Adrenal gland (tissue), 12 donors: Measurements from ENCODE around the gene FARP1. TPM values are rescaled to one million over a fixed set of nuclear protein-coding genes. Genes with fewer than 3 reads are reported as not detected.

ENCODE experiments used
- DNase-seq, 7 donors: peaks; one replicate each; pipeline ENCODE4 v3.0.0-alpha.2; 2019 to 2020
- H3K27ac ChIP-seq, 5 donors: fragments of 200-600 bp; sonication (generic) in 4 of 5; 1 replicate in 3 of 5; 2 replicates in 2 of 5; pipeline versions ENCODE4 v1.5.1 to v1.8.0; 2016 to 2020; ENCODE audit warnings: mild to moderate bottlenecking in 1 of 5
- H3K27me3 ChIP-seq: fragments of 200-600 bp; 2 replicates; pipeline ENCODE4 v1.8.0; 2021
- H3K36me3 ChIP-seq, 2 donors: fragments of 200-600 bp; replicated peaks in 1 of 2; 1 replicate in 1 of 2; 2 replicates in 1 of 2; pipeline versions ENCODE4 v1.5.1 to v1.8.0; 2018 to 2022
- H3K4me1 ChIP-seq, 2 donors: fragments of 200-600 bp; replicated peaks in 1 of 2; 1 replicate in 1 of 2; 2 replicates in 1 of 2; pipeline versions ENCODE4 v1.5.1 to v1.8.0; 2018 to 2021
- H3K4me3 ChIP-seq, 4 donors: fragments of 200-600 bp; sonication (generic) in 3 of 4; one replicate each; pipeline ENCODE4 v1.5.1; 2016 to 2018
- H3K9me3 ChIP-seq, 3 donors: fragments of 200-600 bp; sonication (generic) in 1 of 3; replicated peaks in 1 of 3; 1 replicate in 2 of 3; 2 replicates in 1 of 3; pipeline versions ENCODE4 v1.5.1 to v1.8.0; 2016 to 2021
- CTCF ChIP-seq, 6 experiments: fragments of 450-650 bp in 4 of 6; fragments of 200-600 bp in 2 of 6; sonication (generic) in 1 of 6; IDR thresholded peaks; 1 replicate in 5 of 6; 2 replicates in 1 of 6; pipeline versions ENCODE4 v1.5.1 to v1.8.0; 2016 to 2021; ENCODE audit warnings: antibody characterized with exemption in 6 of 6, mild to moderate bottlenecking in 2 of 6, moderate library complexity in 1 of 6
- POLR2A ChIP-seq, 2 donors: fragments of 450-650 bp; IDR thresholded peaks; one replicate each; pipeline ENCODE4 v1.6.1; 2017; ENCODE audit warnings: antibody characterized with exemption in 2 of 2, mild to moderate bottlenecking in 2 of 2, moderate library complexity in 1 of 2
- WGBS, 4 donors: extraction: QIAGEN DNeasy Blood & Tissue Kit in 2 of 4; methylation state at CpG; one replicate each; pipeline versions ENCODE4 v1.1.5 to v1.1.7; 2013 to 2017; 5-methylcytosine and 5-hydroxymethylcytosine counted together
- intact Hi-C, 2 donors: fragments of 100-400 bp; cut with DNase I; formaldehyde crosslinking; loops; one replicate each; pipeline versions ENCODE4 v1.14.1 to v1.15.0; 2022 to 2023
- polyA plus RNA-seq, 3 donors: library from polyadenylated mRNA; stranded (reverse); fragments of 200-250 nt in 2 of 3; fragments of 350-450 nt in 1 of 3; fragmentation: Illumina TruSeq in 1 of 3; extraction: RNeasy Lipid Tissue Mini Kit (QIAGEN cat#74804) in 1 of 3; gene quantifications; one replicate each; pipeline ENCODE4 v1.2.3, GENCODE V29; 2013 to 2014
- total RNA-seq, 9 donors: library from RNA; depleted of rRNA in 4 of 9; stranded (reverse); fragments of >200 nt in 4 of 9; fragments of 120-200 nt in 1 of 9; fragmentation: NEBNext Ultra II Directional in 1 of 9; extraction: Animal tissue kit (Norgen Biotek cat#: 25700) in 1 of 9; gene quantifications; one replicate each; pipeline versions ENCODE4 v1.1.0 to v1.2.4, GENCODE V29; 2013 to 2023
- donor health status: healthy with polysubstance abuse.
- donor health status: Bipolar disorder and iron deficiency.
- donor health status: DM: yes; HTN: yes; CAD: no.
- donor health status: DM: no; HTN: no; CAD: no.
- donor health status: DM: no; HTN: no; CAD: no.
- donor health status: DM: yes; HTN: yes; CAD: no.

The FARP1 gene
- total and polyA plus RNA-seq, 12 donors: 27.1 to 304 (median 71.6) TPM

- Histone ChIP-seq H3K27me3 (no peaks in the 10 kb centered on the region), H3K36me3 (no peaks in the 10 kb centered on the region), H3K4me3 (no peak overlapping the region), H3K9me3 (no peaks in the 10 kb centered on the region), H3K27ac (no peak overlapping the region), H3K4me1 (peaks cover 4 to 34% of the 10 kb centered on the region in 2 donors)
- intact Hi-C loops: no loop called here
- TF ChIP-seq POLR2A (IDR thresholded peaks at IDR 0.05): no peak
- TF ChIP-seq CTCF (IDR thresholded peaks at IDR 0.05): no peak
- WGBS, 4 donors: 55 to 70% (median 59%) methylated on average over 3 of the region's 3 CpGs
- no peak for DNase-seq
These were observed 155.7 kb downstream of the FARP1 start for GRCh38 chr13:98298599-98298998.

GRCh38 chr13:98299235-98299965 lies 156.5 kb downstream of the FARP1 start:
- WGBS, 4 donors: 76 to 89% (median 82%) methylated on average over 6 of the region's 6 CpGs
- Histone ChIP-seq H3K4me3 (no peak overlapping the region), H3K9me3 (no peaks in the 10 kb centered on the region), H3K27me3 (no peaks in the 10 kb centered on the region), H3K27ac (no peak overlapping the region), H3K36me3 (no peaks in the 10 kb centered on the region), H3K4me1 (peaks cover 4 to 34% of the 10 kb centered on the region in 2 donors)
- no peak for DNase-seq
- intact Hi-C loops: no loop called here
- TF ChIP-seq CTCF (IDR thresholded peaks at IDR 0.05): no peak
- TF ChIP-seq POLR2A (IDR thresholded peaks at IDR 0.05): no peak

- TF ChIP-seq CTCF (IDR thresholded peaks at IDR 0.05) (no peak), POLR2A (IDR thresholded peaks at IDR 0.05) (no peak)
- Histone ChIP-seq H3K9me3 (no peaks in the 10 kb centered on the region), H3K27me3 (no peaks in the 10 kb centered on the region), H3K4me3 (no peak overlapping the region), H3K36me3 (no peaks in the 10 kb centered on the region), H3K4me1 (peaks cover 4 to 34% of the 10 kb centered on the region in 2 donors), H3K27ac (no peak overlapping the region)
- intact Hi-C loops: no loop called here
- WGBS, 4 donors: 37 to 59% (median 52%) methylated on average over 7 of the region's 7 CpGs
- no peak for DNase-seq
These were observed 157.1 kb downstream of the FARP1 start for GRCh38 chr13:98299966-98300350.

- no peaks in the 10 kb centered on the region for H3K36me3 ChIP-seq
- H3K4me1 ChIP-seq: peaks cover 4 to 24% of the 10 kb centered on the region in 2 donors
- intact Hi-C loops: no loop called here
- DNase-seq: no peak
- WGBS, 4 donors: 66 to 80% (median 77%) methylated on average over 7 of the region's 7 CpGs
- no peak overlapping the region for H3K4me3 ChIP-seq
- H3K9me3 ChIP-seq: no peaks in the 10 kb centered on the region
- no peaks in the 10 kb centered on the region for H3K27me3 ChIP-seq
- no peak overlapping the region for H3K27ac ChIP-seq
- no peak for TF ChIP-seq CTCF (IDR thresholded peaks at IDR 0.05)
- no peak for TF ChIP-seq POLR2A (IDR thresholded peaks at IDR 0.05)
These were observed 158.2 kb downstream of the FARP1 start for GRCh38 chr13:98300956-98301641.
